Body of pancreas (tissue), 4 donors: ENCODE results near the gene RBM38. TPM values are rescaled to one million over a fixed set of nuclear protein-coding genes. Genes with fewer than 3 reads are reported as not detected.

Source experiments
- ATAC-seq: fragments of 150-250 bp; one replicate; pipeline ENCODE4 v1.9.1; 2016
- DNase-seq, 4 donors: peaks; one replicate each; pipeline ENCODE4 v3.0.0-alpha.2; 2019
- H3K27ac ChIP-seq, 4 donors: fragments of 200-600 bp; sonication (generic); 1 replicate in 3 of 4; 2 replicates in 1 of 4; pipeline versions ENCODE4 v1.5.1 to v1.6.1; 2016 to 2019; ENCODE audit warnings: mild to moderate bottlenecking in 1 of 4, mixed read lengths in 1 of 4, moderate library complexity in 1 of 4
- H3K27me3 ChIP-seq, 2 donors: fragments of 200-600 bp; sonication (generic); one replicate each; pipeline ENCODE4 v1.6.0; 2016; ENCODE audit warnings: mild to moderate bottlenecking in 1 of 2
- H3K36me3 ChIP-seq, 2 donors: fragments of 200-600 bp; sonication (generic); replicated peaks in 1 of 2; 2 replicates each; pipeline ENCODE4 v1.5.1; 2016; ENCODE audit warnings: low read depth in 2 of 2; ENCODE audit not compliant: insufficient read depth in 1 of 2
- H3K4me1 ChIP-seq: fragments of 200-600 bp; sonication (generic); one replicate; pipeline ENCODE4 v1.6.0; 2016
- H3K4me3 ChIP-seq, 2 donors: fragments of 200-600 bp; sonication (generic); 1 replicate in 1 of 2; 2 replicates in 1 of 2; pipeline ENCODE4 v1.5.1; 2016 to 2019
- H3K9me3 ChIP-seq, 3 donors: fragments of 200-600 bp; sonication (generic); 1 replicate in 2 of 3; 2 replicates in 1 of 3; pipeline ENCODE4 v1.5.1; 2016
- POLR2A ChIP-seq, 3 donors: fragments of 450-650 bp; IDR thresholded peaks; one replicate each; pipeline ENCODE4 v1.6.1; 2016; ENCODE audit warnings: antibody characterized with exemption in 3 of 3, mild to moderate bottlenecking in 2 of 3
- WGBS, 2 donors: methylation state at CpG; one replicate each; pipeline ENCODE4 v1.1.5; 2017; 5-methylcytosine and 5-hydroxymethylcytosine counted together
- intact Hi-C: fragments of 100-400 bp; cut with DNase I; formaldehyde crosslinking; loops from one replicate; pipeline ENCODE4 v1.15.1; 2023
- total RNA-seq, 2 donors: library from RNA; depleted of rRNA; stranded (reverse); fragments of >200 nt; gene quantifications; one replicate each; pipeline ENCODE4 v1.1.0, GENCODE V29; 2016
- TF ChIP-seq, protein P1 (sequence below), 7 experiments: fragments of 450-650 bp in 4 of 7; fragments of 200-600 bp in 3 of 7; sonication (generic) in 3 of 7; IDR thresholded peaks; one replicate each; pipeline ENCODE4 v1.5.1; 2016 to 2019; ENCODE audit warnings: antibody characterized with exemption in 7 of 7

The RBM38 gene
- total RNA-seq, 2 donors from 2014 or later: 5.6 to 12.7 TPM

DNA sequence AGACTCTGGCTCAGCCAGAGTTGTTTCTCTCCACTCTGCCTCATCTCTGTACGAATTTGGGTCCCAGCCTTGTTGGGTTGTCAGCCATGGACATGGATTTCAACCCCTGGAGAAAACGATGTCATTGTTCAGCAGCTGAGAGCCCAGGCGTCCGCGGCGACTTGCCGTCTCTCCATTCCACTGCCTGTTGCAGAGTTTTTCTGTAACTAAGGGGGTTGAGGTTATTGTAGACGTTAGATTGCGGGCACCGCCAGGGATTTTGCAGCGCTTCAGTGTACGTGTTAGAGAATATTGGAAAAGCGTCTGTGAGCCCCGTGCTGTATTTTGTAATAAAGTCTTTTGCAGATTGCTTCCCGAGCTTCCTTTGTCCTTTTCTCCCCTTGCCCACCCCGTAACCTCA is 13.1 kb upstream of the RBM38 start:
- intact Hi-C loops: no loop called here
- 83 to 90% methylated on average over 16 of the region's 16 CpGs for WGBS, 2 donors

DNA sequence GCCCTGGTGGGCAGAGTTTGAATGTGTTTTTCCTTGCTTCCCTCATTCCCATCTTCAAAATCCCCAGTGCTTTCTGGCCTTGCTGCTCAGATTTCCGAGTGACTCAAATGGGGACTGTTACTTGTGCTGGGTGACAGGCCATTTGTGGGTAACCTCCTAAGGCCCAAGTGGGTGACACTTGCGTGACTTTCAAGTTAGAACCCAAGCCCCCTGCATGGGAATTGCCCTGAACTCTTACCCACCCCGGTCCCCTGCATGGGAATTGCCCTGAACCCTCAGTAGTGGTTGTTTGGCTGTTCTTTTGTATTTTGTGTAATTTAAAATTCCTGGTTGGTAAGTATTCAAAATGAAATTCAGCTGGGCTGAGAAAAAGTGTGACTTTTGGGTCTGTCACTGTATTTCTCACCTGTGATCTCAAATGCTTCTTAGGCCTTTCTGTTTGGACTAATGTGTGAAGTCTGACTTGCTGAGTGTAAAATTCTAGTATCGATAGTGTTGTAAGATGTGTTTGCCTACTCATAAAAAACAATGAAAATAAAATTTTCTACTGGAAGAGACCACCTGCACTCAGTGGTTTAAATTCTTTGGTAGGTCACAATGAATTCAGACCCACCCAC is 12.4 kb upstream of the RBM38 start:
- H3K4me1 ChIP-seq: no peaks in the 10 kb centered on the region
- H3K27me3 ChIP-seq: no peaks in the 10 kb centered on the region
- TF ChIP-seq, protein P1, sequence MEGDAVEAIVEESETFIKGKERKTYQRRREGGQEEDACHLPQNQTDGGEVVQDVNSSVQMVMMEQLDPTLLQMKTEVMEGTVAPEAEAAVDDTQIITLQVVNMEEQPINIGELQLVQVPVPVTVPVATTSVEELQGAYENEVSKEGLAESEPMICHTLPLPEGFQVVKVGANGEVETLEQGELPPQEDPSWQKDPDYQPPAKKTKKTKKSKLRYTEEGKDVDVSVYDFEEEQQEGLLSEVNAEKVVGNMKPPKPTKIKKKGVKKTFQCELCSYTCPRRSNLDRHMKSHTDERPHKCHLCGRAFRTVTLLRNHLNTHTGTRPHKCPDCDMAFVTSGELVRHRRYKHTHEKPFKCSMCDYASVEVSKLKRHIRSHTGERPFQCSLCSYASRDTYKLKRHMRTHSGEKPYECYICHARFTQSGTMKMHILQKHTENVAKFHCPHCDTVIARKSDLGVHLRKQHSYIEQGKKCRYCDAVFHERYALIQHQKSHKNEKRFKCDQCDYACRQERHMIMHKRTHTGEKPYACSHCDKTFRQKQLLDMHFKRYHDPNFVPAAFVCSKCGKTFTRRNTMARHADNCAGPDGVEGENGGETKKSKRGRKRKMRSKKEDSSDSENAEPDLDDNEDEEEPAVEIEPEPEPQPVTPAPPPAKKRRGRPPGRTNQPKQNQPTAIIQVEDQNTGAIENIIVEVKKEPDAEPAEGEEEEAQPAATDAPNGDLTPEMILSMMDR (IDR thresholded peaks at IDR 0.05): no peak
- TF ChIP-seq POLR2A (IDR thresholded peaks at IDR 0.05): no peak
- no peaks in the 10 kb centered on the region for H3K9me3 ChIP-seq
- H3K27ac ChIP-seq: no peak overlapping the region
- WGBS, 2 donors: 92 to 93% methylated on average over 3 to 4 of the region's 4 CpGs
- no peak for DNase-seq
- no peak overlapping the region for H3K4me3 ChIP-seq
- ATAC-seq: no peak
- peaks cover 5 to 11% of the 10 kb centered on the region in 2 donors for H3K36me3 ChIP-seq
- intact Hi-C loops: no loop called here

More for the DNA sequence above, 13.1 kb upstream of the RBM38 start:
- H3K4me1 ChIP-seq: no peaks in the 10 kb centered on the region
- ATAC-seq (no peak), DNase-seq (no peak)
- H3K4me3 ChIP-seq: no peak overlapping the region
- H3K27me3 ChIP-seq: no peaks in the 10 kb centered on the region
- H3K27ac ChIP-seq: no peak overlapping the region
- H3K36me3 ChIP-seq: peaks cover 5 to 13% of the 10 kb centered on the region in 2 donors
- no peaks in the 10 kb centered on the region for H3K9me3 ChIP-seq
- TF ChIP-seq, protein P1 (IDR thresholded peaks at IDR 0.05): no peak
- no peak for TF ChIP-seq POLR2A (IDR thresholded peaks at IDR 0.05)

DNA sequence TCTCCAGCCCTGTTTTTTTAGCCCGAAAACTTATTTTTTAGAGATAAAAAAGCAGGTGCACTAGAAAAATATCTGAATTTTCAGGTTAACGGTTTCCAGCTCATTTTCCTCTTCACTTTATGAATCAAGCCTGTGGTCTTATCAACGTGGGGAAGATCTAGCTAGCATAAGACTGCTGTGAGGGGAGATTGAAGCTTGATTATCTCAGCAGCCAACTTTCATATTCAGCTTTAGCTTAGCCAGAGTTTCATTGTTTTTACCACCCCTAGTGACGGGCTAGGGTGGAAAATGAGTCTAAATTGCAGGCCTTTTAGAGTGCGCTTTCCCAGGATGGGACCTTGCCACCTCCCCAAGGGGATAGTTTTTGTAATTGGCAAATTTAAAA is 11.9 kb upstream of the RBM38 start:
- H3K27me3 ChIP-seq: no peaks in the 10 kb centered on the region
- intact Hi-C loops: no loop called here
- ATAC-seq: no peak
- H3K9me3 ChIP-seq: no peaks in the 10 kb centered on the region
- WGBS, 2 donors: 84 to 88% methylated on average over 5 of the region's 5 CpGs
- DNase-seq: no peak
- H3K4me3 ChIP-seq: no peak overlapping the region
- no peaks in the 10 kb centered on the region for H3K4me1 ChIP-seq
- peaks cover 5 to 7% of the 10 kb centered on the region in 2 donors for H3K36me3 ChIP-seq
- TF ChIP-seq POLR2A (IDR thresholded peaks at IDR 0.05): no peak
- TF ChIP-seq, protein P1 (IDR thresholded peaks at IDR 0.05): no peak
- no peak overlapping the region for H3K27ac ChIP-seq

DNA sequence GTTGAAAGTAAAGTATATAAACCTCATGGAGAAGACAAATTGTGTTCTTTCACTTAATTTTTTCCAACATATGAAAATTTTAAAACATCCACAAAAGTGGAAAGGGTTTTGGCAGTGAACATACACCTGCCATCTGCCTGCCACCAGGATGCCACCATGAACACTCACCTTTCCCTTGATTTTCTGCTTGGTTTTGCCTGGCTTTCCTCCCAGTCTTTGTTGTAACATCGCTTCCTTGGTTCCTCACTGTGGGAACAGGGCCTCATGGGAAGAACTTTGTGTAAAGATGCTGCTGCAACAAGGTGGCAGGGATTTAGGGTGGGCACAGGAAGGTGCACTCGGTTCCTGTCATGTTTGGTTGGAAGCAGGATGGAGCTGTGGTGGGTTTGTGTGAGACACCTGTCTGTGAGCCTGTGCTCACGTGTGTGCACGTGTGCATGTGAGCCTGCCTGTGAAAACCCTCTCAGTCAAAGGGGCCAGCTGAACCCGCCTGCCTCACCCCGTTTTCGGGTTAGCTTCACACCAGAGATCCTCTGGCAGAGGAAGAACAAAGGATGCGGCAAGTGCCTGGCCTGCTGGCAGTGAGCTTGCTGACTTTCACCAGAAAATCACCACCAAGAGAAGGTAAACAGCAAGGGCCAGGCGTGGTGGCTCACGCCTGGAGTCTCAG is 11.0 kb upstream of the RBM38 start:
- DNase-seq (no peak), ATAC-seq (no peak)
- intact Hi-C loops: loop anchor here (5.0 kb wide), 1 partner anchor 112 kb away; no protein-coding TSS in a partner anchor
- Histone ChIP-seq H3K9me3 (no peaks in the 10 kb centered on the region), H3K4me1 (no peaks in the 10 kb centered on the region), H3K27me3 (no peaks in the 10 kb centered on the region), H3K4me3 (no peak overlapping the region), H3K27ac (no peak overlapping the region), H3K36me3 (peaks cover 3 to 4% of the 10 kb centered on the region in 2 donors)
- WGBS, 2 donors: 79 to 92% methylated on average over 5 to 10 of the region's 10 CpGs
- TF ChIP-seq, protein P1 (IDR thresholded peaks at IDR 0.05): no peak
- TF ChIP-seq POLR2A (IDR thresholded peaks at IDR 0.05): no peak
